HG03520 (cell line): ENCODE data around the gene SLAMF7.
"Not testable (repeated sequence)": the region's sequence is repeated elsewhere in the genome, so short reads cannot be mapped to it uniquely, and the experiment has no call there.

Experiments
- ATAC-seq: cut with Tn5 transposase; IDR thresholded peaks from one replicate; pipeline ENCODE4 v1.9.1; 2021; ENCODE audit warnings: mild to moderate bottlenecking, moderate library complexity; ENCODE audit not compliant: unreplicated experiment

SLAMF7 gene

DNA sequence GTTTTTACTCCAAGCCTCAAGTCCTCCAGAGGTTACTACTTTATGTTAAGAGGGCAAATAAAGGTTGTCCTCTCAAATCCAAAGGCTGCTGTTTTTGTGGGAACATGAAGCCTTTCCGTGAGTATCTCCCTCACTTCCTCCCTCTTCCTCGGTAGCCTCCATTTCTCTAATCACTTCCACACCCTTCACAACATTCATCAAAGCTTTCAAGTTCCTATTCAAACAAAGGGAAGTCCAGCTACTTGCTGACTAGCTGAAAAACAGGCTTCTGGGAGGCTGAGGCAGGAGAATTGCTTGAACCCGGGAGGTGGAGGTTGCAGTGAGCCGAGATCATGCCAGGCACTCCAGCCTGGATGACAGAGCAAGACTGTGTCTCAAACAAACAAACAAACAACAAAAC lies 20.8 kb upstream of the SLAMF7 start:
- ATAC-seq, result no peak

DNA sequence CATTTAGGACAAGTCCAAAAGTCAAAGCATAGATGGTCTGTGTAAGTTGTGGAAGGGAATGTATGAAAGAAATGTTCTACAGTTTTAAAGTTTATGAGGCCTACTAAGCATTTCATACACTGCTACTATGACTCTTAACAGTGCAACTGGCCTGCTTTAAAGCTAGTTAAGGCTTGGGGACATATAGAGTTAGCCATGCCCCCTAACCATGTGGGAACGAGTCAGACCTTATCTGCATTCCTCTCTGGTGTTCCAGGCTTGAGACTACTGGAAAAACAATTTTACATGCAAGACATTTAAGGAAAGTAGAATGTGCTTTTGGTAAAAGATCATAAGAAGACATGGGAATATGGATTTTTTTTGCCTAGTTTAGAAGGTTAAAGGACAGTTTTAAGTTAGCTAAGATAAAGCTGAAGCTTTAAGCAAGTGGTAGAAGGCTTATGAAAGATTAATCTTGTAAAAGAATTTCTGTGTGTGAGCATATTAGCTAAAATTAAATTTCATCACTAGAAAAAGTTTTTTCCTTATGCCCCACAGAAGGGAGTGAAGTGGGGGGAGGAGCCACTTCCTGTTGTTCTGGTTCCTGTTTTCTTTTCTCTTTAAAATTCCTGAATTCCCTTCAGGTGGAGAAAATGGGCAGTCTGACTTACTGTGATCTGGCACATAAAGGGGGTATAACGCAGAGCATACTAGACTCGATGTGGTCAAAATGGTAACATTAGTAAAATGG lies 18.5 kb upstream of the SLAMF7 start:
- ATAC-seq, result no peak

DNA sequence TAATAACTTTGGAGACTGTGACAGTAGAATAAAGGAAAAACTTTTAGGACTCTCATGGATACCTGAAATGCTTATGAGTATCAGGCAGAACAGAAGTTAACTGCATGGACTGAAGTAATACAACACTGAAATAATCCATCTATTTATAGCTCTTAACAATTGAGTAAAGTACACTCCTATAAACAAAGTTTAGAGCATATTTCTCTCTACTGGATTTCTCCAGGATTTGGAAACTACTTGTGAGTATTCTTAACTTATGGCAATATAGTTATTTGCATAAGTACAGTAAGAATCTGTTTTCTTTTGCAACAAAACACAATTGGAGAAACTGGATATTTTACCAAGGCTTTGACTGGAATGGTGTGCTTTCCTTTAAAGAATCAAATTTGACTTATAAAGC lies 17.6 kb upstream of the SLAMF7 start:
- no peak for ATAC-seq

DNA sequence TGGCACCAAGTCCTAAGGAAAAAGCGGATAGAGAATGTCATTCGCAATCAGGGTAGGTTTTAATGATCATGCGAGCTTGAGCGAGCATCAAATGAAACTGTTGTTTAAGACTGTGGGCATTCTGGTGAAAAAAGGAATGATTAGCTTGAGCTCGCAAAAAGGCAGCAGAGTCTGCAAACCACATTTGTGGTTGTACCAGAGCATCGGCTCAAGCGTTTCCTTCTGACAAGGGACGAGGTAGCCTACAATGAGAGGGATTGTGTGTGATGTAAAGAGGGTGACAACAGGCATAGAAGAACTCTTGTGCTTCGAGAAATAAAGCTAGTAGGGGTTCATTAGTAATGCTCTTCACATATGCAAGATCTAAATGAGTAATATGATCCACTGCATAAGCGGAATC lies 16.3 kb upstream of the SLAMF7 start:
- ATAC-seq, result no peak

DNA sequence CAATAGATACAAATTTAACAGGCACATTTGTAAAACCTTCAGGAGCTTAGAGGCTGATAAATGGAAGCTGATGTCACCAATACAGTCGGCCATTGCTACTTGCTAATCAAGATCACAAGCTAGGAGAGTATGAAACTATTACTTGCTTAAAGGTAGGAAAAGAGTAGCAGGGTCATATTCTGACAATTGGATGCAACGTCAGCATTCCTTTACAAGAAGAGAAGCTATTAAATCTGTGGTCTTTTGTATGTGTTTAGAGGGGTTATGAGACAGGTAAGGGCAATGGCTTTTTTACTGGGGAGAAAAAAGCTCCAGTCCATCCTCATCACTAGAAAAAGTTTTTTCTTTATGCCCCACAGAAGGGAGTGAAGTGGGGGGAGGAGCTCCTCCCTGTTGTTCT lies 15.7 kb upstream of the SLAMF7 start:
- no peak for ATAC-seq

DNA sequence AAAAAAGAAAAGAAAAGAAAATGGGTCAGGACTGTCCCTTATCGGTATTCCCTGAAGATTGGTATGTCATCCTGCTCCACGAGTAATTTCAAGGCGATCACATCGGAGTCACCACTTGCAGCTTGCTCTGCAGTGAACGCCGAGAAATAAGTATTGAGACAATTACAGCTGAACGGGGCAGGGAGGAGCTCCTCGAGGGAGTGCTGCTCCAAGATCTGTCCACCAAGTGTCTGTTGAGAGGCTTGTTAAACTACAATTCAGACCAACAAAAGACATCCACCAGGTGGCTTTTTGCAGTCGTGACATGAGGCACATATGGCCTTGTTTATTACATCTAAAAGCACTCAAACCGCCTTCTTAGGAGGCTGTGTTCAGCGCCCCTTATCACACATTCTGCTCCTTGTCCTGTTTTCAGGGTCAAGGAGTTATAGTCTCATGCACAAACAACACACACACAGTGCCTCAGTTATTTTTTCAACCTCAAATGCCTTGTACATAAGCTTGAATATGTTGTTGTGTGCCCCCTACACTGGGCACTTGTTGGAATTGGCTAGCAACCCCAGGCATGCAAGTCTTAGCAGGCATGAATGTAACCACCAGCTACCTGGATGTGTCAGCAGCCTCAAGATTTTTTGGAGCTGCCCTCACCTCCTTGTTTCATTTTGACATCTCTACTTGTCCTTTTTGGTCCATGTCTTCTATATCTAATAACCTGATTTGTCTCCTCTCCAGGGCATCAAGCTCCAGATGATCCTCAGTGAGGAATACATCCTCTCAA lies 14.4 kb upstream of the SLAMF7 start:
- no peak for ATAC-seq

DNA sequence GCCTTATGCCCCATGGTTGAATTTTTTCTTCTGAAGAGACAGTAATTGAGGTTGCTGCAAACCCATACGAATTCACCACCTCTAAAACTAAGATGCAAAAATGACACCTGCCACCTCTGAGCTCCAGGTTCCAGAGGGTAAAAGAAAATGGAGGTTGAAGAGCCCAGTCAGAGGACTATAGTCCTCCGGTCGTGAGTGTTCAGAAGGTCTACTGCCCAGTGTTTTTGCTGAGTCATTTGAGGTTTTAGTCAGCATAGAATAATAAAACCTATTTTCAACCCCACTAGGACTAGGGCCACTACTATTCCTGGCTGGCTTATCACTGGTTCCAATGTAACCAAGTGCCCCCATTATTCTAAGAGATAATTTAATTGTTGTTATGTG lies 12.9 kb upstream of the SLAMF7 start:
- no peak for ATAC-seq

DNA sequence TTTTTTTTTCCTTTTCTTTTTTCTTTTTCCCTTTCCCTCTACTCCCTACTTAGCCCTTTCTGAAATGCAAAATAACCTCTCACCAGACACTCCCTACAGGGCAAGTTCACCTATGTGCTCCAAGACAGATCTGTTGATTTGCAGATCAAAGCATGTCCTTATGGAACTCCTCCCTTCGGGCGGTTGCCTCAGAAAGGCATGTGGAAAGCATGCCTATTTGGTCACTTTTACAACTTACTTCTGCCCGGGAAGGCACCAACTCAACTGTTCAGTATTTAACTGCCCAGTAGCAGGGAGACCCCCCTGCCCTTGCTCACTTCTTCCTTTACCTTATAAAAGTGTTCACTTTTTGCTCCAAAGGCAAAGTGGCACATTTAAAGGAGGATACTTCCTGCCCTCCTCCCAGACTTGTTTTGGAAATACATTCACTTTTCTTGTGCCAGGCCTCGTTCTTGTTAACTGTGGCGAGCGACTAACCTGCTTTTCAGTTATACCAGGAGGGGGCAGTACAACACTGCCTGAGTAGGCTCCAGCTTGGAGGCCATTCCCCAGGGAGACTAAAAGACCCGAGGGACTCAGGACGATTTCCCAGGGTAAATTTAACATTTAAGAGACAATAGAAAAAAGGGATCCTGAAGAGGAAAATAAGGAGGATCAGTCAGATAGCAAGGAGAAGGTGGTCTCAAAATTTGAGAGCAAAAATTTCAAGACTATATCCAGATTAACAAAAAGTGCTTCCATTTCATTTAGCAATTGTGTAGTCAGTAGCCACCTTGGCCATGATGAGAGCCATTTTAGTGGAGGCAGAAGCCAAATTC lies 12.3 kb upstream of the SLAMF7 start:
- ATAC-seq, result peak; percentile 52

DNA sequence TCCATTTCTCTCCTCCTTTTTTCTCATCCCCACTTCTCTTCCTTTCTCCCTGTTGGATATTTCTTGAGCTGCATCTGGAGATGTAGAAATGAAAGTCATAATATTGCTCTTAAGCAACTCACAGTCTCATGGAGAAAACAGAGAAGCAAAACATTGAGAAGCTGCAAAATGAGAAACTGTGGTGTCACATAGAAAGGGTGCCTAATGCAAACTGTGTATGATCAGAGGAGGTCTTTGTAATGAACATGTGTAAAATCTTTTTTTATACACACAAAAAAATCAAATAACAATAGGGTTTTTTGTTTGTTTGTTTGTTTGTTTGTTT lies 11.8 kb upstream of the SLAMF7 start:
- no peak for ATAC-seq

DNA sequence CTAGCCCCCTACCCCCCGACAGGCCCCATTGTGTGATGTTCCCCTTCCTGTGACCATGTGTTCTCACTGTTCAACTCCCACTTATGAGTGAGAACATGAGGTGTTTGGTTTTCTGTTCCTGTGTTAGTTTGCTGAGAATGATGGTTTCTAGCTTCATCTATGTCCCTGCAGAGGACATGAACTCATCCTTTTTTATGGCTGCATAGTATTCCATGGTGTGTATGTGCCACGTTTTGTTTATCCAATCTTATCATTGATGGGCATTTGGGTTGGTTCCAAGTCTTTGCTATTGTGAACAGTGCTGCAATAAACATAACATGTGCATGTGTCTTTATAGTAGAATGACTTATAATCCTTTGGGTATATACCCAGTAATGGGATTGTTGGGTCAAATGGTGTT lies 7.5 kb upstream of the SLAMF7 start:
- not testable (repeated sequence) for ATAC-seq

DNA sequence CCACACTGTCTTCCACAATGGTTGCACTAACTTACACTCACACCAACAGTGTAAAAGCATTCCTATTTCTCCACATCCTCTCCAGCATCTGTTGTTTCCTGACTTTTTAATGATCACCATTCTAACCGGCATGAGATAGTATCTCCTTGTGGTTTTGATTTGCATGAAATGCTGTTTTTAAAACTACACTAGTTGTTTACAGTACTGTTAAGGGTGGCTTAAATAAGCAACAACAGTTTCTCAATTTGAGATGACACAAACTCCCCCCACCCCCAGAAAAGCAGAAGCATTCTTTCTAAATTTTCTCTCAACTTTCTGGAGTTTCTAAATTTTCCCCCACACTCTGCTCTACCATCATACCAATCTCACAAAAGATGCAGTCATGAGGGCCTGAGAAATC lies 7.1 kb upstream of the SLAMF7 start:
- no peak for ATAC-seq

DNA sequence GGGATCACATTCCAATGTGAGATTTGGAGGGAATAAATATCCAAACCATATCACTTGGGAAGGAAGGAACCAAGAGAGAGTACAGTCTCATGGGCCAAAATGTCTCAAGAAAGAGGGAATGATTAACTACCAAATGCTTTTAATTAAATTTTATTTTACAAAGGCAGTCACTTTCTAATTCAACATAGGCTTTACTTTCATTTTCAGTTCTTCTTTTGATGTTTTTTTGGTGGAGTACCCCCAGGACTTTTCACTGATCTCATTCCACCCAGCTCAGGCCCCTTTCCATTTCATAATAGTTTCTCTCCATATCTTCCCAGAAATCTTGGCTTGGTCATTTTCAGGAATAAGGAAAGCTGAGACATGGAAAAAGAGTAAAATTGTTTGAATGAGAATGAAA lies 5.1 kb upstream of the SLAMF7 start:
- no peak for ATAC-seq

DNA sequence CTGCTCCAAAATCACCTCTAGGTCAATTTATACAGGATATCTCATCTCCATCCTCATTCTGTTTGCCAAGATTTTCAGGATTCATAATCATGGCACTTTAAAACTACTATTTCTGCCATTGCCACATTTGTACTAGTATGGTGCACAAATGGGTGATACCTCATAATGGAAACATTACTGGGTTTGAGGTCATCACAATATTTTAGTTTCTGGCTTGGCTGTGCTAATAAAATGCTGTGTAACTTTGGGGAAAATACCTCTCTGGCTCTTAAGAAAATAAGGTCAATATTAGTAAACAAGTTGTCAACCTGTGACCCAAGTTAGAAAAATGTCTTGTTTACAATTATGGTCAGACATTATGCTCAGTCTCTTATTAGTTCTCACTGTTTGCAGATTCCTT lies 4.7 kb upstream of the SLAMF7 start:
- ATAC-seq, result no peak

DNA sequence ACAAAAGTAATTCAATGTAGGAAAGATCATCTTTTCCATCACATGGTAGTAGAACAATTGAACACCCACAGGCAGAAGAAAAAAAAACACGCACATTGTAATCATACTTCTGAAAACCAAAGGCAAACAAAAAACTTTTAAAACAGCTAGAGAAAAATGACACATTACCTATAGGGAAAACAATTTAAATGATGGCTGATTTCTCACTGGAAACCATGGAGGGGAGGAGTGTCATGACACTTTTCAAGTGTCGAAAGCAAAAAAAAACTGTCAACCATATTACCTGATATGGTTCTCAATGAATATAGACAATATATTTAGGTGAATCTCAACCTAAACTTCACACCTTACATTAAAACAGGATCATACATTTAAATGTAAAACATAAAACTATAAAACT lies 776 bp upstream of the SLAMF7 start:
- ATAC-seq, result no peak

DNA sequence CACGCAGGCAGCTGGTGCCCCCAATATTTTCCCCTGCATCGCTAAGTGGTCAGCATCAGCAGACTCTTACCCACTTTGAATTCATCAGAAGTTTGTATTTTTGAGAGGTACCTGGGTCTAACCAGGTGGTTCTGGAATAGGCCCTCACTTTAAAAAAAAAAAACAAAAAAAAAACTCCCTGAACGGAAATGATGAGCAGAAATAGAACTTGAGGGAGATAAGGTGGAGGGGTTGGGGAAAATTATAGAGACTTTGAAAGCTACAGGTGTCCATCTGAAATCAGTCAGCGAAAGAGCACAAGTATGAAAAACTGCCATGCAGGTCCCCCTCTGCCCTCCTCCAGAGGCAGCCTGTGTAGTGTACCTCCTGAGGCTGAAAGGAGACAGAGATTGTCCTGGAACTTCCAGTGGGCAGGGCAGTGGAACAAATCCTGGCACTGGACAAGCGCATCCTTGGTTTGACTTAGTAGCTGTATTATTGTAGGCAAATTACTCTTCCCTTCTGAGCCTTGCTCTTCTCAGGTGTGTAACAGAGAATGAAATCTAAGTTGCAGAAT lies 1.2 kb downstream of the SLAMF7 start:
- ATAC-seq, result no peak

DNA sequence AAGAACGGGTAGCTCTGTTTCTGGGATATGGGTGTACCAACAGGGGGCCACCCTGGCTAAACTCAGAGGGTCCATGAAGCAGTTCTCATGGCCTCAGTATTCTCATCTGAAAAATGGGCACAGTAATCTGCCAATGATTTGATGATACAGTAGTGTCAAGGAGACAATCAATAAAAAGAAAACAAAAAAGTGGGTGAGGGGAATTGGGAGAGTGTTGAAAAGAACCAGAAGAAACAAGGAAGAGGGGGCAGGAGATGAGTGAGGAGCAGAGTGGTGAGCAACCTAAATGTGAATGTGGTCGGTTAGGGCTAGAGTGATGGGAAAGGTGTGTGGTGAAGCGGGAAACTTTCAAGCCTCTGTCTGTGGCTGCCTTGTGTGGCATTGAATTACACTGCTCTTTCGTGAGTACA lies 2.0 kb downstream of the SLAMF7 start:
- no peak for ATAC-seq

DNA sequence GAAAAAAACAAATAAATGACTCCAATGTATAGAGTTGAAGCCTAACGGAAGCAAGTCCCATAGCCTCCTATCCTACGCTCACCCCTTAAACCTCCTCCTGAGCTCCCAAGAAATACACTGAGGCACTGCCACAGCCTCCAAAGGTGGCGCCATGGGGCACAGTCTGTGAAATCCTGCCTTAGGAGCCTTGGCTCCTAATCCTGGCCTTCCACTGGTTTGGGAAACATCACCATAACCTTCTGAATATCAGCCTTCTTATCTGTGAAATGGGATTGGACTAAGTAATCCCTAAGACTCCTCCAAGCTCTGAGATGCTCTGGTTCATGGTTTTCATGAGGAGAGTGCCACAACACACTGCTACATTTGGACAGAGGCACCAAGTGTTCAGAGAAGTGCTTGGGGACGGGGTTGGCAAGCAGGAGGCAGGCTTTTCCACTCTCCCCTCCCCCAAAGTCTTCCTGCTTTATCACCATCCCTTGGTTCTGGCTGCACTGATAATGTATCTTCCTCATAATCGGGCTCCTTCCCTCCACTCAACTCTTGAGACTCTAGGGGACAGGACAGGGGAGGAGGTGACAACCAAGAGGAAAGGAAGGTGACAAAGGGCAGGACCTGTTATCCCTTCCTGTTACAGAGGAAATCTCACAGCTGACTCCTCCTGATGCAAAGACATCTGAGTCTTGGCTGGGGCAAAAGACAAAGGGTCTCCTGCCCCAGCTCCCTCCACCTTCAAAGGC lies 2.7 kb downstream of the SLAMF7 start:
- ATAC-seq, result no peak

DNA sequence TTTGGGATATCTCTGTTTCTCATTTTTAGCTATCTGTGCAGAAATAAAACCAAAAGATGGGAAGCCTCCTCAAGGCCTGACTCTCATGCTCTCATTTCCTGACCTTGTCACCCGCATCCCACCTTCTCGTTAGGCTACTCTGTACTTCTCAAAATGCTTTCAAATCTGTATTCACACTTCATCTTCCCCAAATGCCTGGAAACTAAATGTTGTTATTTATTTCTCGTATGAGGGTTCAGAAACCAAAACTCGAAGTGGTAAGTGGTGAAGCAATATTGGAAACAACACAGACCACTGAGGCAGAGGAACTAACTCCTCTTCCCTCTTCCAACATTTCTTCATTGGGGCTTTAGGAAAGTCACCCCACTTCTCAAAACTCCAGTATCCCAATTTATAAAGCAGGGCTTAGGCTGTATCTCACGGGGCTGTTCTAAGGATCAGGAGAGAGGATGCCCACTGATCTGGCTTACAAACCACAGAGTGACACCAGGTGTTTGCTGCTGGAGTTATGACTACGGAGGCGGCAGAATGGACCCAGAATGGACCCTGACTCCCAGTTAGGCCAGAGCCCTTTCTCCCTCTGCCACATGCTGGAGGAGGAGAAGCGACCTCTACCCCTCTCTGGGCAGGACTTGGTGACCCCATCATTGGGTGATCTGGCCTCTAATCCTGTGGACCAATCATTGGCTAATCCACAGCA lies 3.5 kb downstream of the SLAMF7 start:
- ATAC-seq, result no peak

DNA sequence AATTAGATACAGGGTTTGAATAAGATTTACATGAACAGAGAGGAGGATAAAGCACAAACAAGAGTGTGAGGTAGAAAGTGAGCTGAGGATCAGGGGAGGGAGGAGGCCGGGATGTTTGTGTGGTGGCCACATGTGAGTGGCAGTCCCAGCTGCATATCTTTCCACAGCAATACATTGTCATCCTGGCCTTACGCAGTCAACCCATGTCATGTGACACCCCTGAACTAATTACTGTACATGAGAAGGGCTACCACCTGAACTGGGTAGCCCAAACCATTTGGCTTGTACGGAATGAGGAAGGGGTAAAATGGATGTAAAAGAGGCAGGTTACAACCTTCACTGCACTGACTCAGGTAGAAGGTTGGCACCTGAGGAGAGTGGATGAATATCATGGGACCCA lies 4.2 kb downstream of the SLAMF7 start:
- ATAC-seq, result no peak

DNA sequence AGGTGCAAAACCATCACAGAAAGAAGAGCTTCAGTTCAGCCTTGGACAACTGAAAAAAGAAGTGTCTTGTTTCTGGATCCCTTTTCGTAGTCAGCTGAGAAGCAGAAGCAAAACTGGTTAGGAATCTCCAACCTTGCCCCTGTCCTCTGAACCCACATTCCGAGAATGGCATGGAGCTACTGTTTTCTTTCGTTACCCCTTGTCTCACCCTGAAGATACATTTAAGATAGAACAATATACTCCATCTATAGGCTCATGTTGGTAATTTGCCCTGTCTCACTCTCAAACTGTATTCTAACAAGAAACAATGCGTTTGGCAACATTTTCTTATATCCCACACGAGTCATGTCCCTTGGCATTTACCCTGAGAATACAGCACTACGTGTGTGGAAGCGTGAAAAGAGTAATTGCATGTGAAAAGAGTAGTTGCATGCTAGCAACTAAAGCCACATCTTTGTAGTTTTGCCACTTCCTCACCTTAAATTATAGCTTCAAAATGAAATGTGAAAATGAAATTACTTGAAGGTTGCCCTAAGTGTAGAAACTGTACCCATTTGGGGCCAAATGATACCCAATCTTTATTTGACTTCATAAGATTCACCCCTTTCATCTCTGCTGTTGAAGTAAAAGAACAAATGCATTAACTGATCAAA lies 5.3 kb downstream of the SLAMF7 start:
- no peak for ATAC-seq
